Prostate gland (tissue), 2 donors: ENCODE data around the gene PAK4. TPM values are rescaled to one million over a fixed set of nuclear protein-coding genes. Genes with fewer than 3 reads are reported as not detected.

Experiments used
- DNase-seq: peaks from one replicate; pipeline ENCODE4 v3.0.0-alpha.2; 2019; ENCODE audit warnings: low spot score
- H3K27ac ChIP-seq, 2 donors: fragments of 200-600 bp; sonication (generic); 2 replicates each; pipeline ENCODE4 v1.5.1; 2017 to 2019
- H3K27me3 ChIP-seq: fragments of 200-600 bp; sonication (generic); replicated peaks from 2 replicates; pipeline ENCODE4 v1.5.1; 2019; ENCODE audit not compliant: insufficient read depth
- H3K36me3 ChIP-seq, 2 donors: fragments of 200-600 bp; sonication (generic); 1 replicate in 1 of 2; 2 replicates in 1 of 2; pipeline versions ENCODE4 v1.5.1 to v1.8.1; 2017 to 2019
- H3K4me1 ChIP-seq: fragments of 200-600 bp; sonication (generic); replicated peaks from 2 replicates; pipeline ENCODE4 v1.5.1; 2019
- H3K4me3 ChIP-seq, 2 donors: fragments of 200-600 bp; sonication (generic); 2 replicates each; pipeline ENCODE4 v1.5.1; 2017 to 2019
- H3K9me3 ChIP-seq: fragments of 200-600 bp; sonication (generic); 2 replicates; pipeline ENCODE4 v1.5.1; 2017
- CTCF ChIP-seq, 4 experiments: fragments of 200-600 bp in 2 of 4; fragments of 450-650 bp in 2 of 4; sonication (generic) in 2 of 4; IDR thresholded peaks; 1 replicate in 3 of 4; 2 replicates in 1 of 4; pipeline ENCODE4 v1.5.1; 2016 to 2019; ENCODE audit warnings: antibody characterized with exemption in 4 of 4, mild to moderate bottlenecking in 2 of 4, moderate library complexity in 2 of 4
- POLR2A ChIP-seq: fragments of 450-650 bp; IDR thresholded peaks from one replicate; pipeline ENCODE4 v1.6.1; 2016; ENCODE audit warnings: antibody characterized with exemption, mild to moderate bottlenecking
- POLR2AphosphoS5 ChIP-seq: sonication (generic); formaldehyde crosslinking; IDR thresholded peaks from one replicate; pipeline ENCODE4 v1.6.1; 2017; ENCODE audit warnings: antibody characterized with exemption
- WGBS: methylation state at CpG from one replicate; pipeline ENCODE4 v1.1.5; 2018; 5-methylcytosine and 5-hydroxymethylcytosine counted together
- intact Hi-C: fragments of 100-400 bp; cut with DNase I; formaldehyde crosslinking; loops from one replicate; pipeline ENCODE4 v1.14.2; 2022
- total RNA-seq, 2 donors: library from RNA; depleted of rRNA; stranded (reverse); fragments of >200 nt; gene quantifications; one replicate each; pipeline ENCODE4 v1.1.0, GENCODE V29; 2016

The PAK4 gene
- total RNA-seq, 2 donors from 2014 or later: 111 to 123 TPM

- intact Hi-C loops: loop anchor here (5.0 to 10.0 kb wide), 3 partner anchors 63 to 203 kb away; no protein-coding TSS in a partner anchor
- peak overlapping the region in 1 of 2 donors; percentile 39 for H3K27ac ChIP-seq
- no peaks in the 10 kb centered on the region for H3K9me3 ChIP-seq
- H3K4me3 ChIP-seq: no peak overlapping the region
- peaks cover 20% of the 10 kb centered on the region for H3K4me1 ChIP-seq
- WGBS: 69% methylated on average over 7 of the region's 7 CpGs
- TF ChIP-seq POLR2AphosphoS5: no peak
- TF ChIP-seq CTCF (IDR thresholded peaks at IDR 0.05): no peak
- TF ChIP-seq POLR2A: no peak
- no peaks in the 10 kb centered on the region for H3K36me3 ChIP-seq
- H3K27me3 ChIP-seq: no peaks in the 10 kb centered on the region
- DNase-seq: no peak
These were observed 1.3 kb upstream of the PAK4 start for GRCh38 chr19:39124136-39124764.

GRCh38 chr19:39125199-39125553, 410 bp upstream of the PAK4 start:
- intact Hi-C loops: loop anchor here (10.0 kb wide), 1 partner anchor 160 kb away; no protein-coding TSS in a partner anchor
- Histone ChIP-seq H3K4me1 (peaks cover 29% of the 10 kb centered on the region), H3K27me3 (no peaks in the 10 kb centered on the region), H3K36me3 (no peaks in the 10 kb centered on the region), H3K27ac (peak overlapping the region; percentile 82 to 93), H3K4me3 (peak overlapping the region; percentile 60 to 85), H3K9me3 (no peaks in the 10 kb centered on the region)
- no peak for DNase-seq
- no peak for TF ChIP-seq CTCF (IDR thresholded peaks at IDR 0.05)
- TF ChIP-seq POLR2AphosphoS5: no peak
- no peak for TF ChIP-seq POLR2A
- WGBS: 42% methylated on average over 7 of the region's 7 CpGs

- WGBS: 8% methylated on average over 27 of the region's 27 CpGs
- Histone ChIP-seq H3K9me3 (no peaks in the 10 kb centered on the region), H3K27ac (peak overlapping the region; percentile 82 to 93), H3K27me3 (no peaks in the 10 kb centered on the region), H3K4me1 (peaks cover 43% of the 10 kb centered on the region), H3K36me3 (no peaks in the 10 kb centered on the region), H3K4me3 (peak overlapping the region; percentile 60 to 85)
- peak; percentile 72 for DNase-seq
- TF ChIP-seq CTCF (IDR thresholded peaks at IDR 0.05) (no peak), POLR2AphosphoS5 (peak; percentile 74), POLR2A (no peak)
- intact Hi-C loops: loop anchor here (10.0 kb wide), 1 partner anchor 162 kb away; no protein-coding TSS in a partner anchor
These were observed 964 bp downstream of the PAK4 start for GRCh38 chr19:39126312-39127187.

GRCh38 chr19:39127812-39128515, 2.4 kb downstream of the PAK4 start:
- intact Hi-C loops: loop anchor here (10.0 kb wide), 1 partner anchor 163 kb away; no protein-coding TSS in a partner anchor
- H3K36me3 ChIP-seq: no peaks in the 10 kb centered on the region
- peak; percentile 60 for DNase-seq
- WGBS: 35% methylated on average over 6 of the region's 9 CpGs
- peak overlapping the region; percentile 82 to 93 for H3K27ac ChIP-seq
- peak overlapping the region in 1 of 2 donors; percentile 85 for H3K4me3 ChIP-seq
- no peaks in the 10 kb centered on the region for H3K27me3 ChIP-seq
- TF ChIP-seq POLR2A: no peak
- peak; percentile 37 for TF ChIP-seq POLR2AphosphoS5
- no peak for TF ChIP-seq CTCF (IDR thresholded peaks at IDR 0.05)
- no peaks in the 10 kb centered on the region for H3K9me3 ChIP-seq
- peaks cover 57% of the 10 kb centered on the region for H3K4me1 ChIP-seq
